ENCODE results near the gene MOBP. TPM values are rescaled to one million over a fixed set of nuclear protein-coding genes. Genes with fewer than 3 reads are reported as not detected.

Gene MOBP
- total and polyA plus RNA-seq, 2 of the 8 experiments (the other 6 are each of a cell fraction or from before 2014, with no cell fraction given) = 0.06 to 0.50 TPM

DNA sequence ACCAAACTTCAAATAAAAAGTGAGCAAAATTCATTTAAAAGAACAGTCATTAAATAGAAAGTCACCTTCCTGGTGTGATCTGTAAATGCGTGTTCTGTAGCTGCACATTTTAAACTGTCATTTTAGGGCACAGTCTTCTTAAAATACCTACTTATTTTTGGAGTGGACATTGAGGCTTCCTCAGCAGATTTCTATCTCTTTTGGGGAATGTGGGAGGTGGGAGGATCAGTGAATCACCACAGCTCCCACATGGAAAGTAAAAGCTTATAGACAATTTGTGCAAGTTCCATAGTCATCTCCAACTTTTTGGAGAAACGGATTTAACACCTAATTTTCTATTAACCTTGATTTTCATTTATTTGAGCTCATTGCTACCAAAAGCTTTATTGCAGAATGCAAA is 21.0 kb upstream of the MOBP start:
- Histone ChIP-seq H3K9me3 (ENCODE audit: insufficient read depth in 2 of 2, low read depth in 1 of 2, low read length in 1 of 2) (no peaks in the 10 kb centered on the region), H4K91ac (replicated peaks; ENCODE audit: insufficient read length, low read length) (no peak overlapping the region), H2AK5ac (ENCODE audit: low read depth, low read length) (no peak overlapping the region), H2BK5ac (ENCODE audit: low read depth, low read length) (no peak overlapping the region), H4K5ac (ENCODE audit: insufficient read length, low read depth, low read length) (no peak overlapping the region), H2AFZ (ENCODE audit: low read length) (no peak overlapping the region), H3K27ac (ENCODE audit: low read depth, low read length) (no peak overlapping the region), H2BK20ac (ENCODE audit: low read length) (no peak overlapping the region), H3K14ac (ENCODE audit: insufficient read length) (no peak overlapping the region), H2BK120ac (replicated peaks; ENCODE audit: low read depth, low read length) (no peak overlapping the region), H3K23ac (ENCODE audit: insufficient read length) (no peak overlapping the region), H2BK15ac (ENCODE audit: low read length) (no peak overlapping the region), H3K4me1 (replicated peaks in 1 of 4; ENCODE audit: control insufficient read depth in 3 of 4, insufficient read depth in 4 of 4, low read length in 3 of 4) (no peaks in the 10 kb centered on the region), H3K36me3 (ENCODE audit: control insufficient read depth in 2 of 4, insufficient read depth in 4 of 4, low read length in 3 of 4) (no peaks in the 10 kb centered on the region), H3K56ac (replicated peaks; ENCODE audit: insufficient read length, low read depth, low read length) (no peak overlapping the region), H3K4me2 (ENCODE audit: insufficient read depth in 1 of 2, low read depth in 2 of 2, low read length in 2 of 2) (no peak overlapping the region), H3K23me2 (ENCODE audit: low read depth, low read length) (no peaks in the 10 kb centered on the region), H3K18ac (ENCODE audit: extremely low read depth, low read length) (no peak overlapping the region), H2BK12ac (ENCODE audit: low read depth, low read length) (no peak overlapping the region), H3K79me2 (ENCODE audit: control insufficient read depth in 1 of 2, insufficient read depth in 2 of 2, low read length in 2 of 2) (no peaks in the 10 kb centered on the region), H3K4ac (replicated peaks; ENCODE audit: insufficient read length, low read depth, low read length) (no peak overlapping the region), H3K9ac (replicated peaks in 1 of 4; ENCODE audit: extremely low read depth in 1 of 4, low read depth in 3 of 4, low read length in 3 of 4) (no peak overlapping the region), H3K27me3 (replicated peaks in 1 of 4; ENCODE audit: control insufficient read depth in 3 of 4, extremely low read depth in 1 of 4, insufficient read depth in 3 of 4, low read length in 3 of 4) (no peaks in the 10 kb centered on the region), H4K8ac (ENCODE audit: extremely low read depth, insufficient read depth, low read length) (no peak overlapping the region), H3K79me1 (ENCODE audit: low read depth, low read length) (no peaks in the 10 kb centered on the region), H4K20me1 (replicated peaks in 1 of 2; ENCODE audit: control insufficient read depth in 1 of 2, insufficient read depth in 2 of 2, low read length in 2 of 2) (no peaks in the 10 kb centered on the region), H3K4me3 (ENCODE audit: extremely low read depth in 1 of 4, insufficient read depth in 2 of 4, low read depth in 3 of 4, low read length in 4 of 4) (no peak overlapping the region)
- ChIA-PET POLR2A (ENCODE audit: partially characterized antibody) (interaction anchor here (1.2 to 2.7 kb wide), 2 partner anchors 32 to 38 kb away, joined by 3 to 10 read pairs; no protein-coding TSS in a partner anchor), CTCF (ENCODE audit: partially characterized antibody) (interaction anchor here (0.5 to 9.9 kb wide), 24 partner anchors 12 to 1782 kb away, joined by 3 to 122 read pairs (median 4); partner anchors contain the start of gene MOBP)
- no peak for DNase-seq (ENCODE audit: low read depth in 1 of 2, low spot score in 2 of 2)
- 89% methylated on average over 2 of the region's 2 CpGs; no CpG with 5 or more reads in 1 of the 2 experiments for WGBS, 2 experiments (ENCODE audit: extremely low coverage in 1 of 2, insufficient coverage in 1 of 2, insufficient read length in 1 of 2, insufficient replicate concordance in 2 of 2, low coverage in 1 of 2, low lambda C conversion rate in 2 of 2, missing lambda C conversion rate in 1 of 2)
- no peak for FAIRE-seq
- TF ChIP-seq TCF12 (IDR thresholded peaks at IDR 0.05; ENCODE audit: low read depth, low read length) (no peak), POLR2AphosphoS5 (IDR thresholded peaks at IDR 0.05; ENCODE audit: low read depth, low read length) (no peak)

All from H1 (cell line).